Measurements from ENCODE around the gene NINL.
A peak's percentile ranks its signal among the peaks of the same experiment; 100 is the strongest.
"Not testable (repeated sequence)": the region's sequence is repeated elsewhere in the genome, so short reads cannot be mapped to it uniquely, and the experiment has no call there.

NINL gene

GRCh38 chr20:25503936-25504335, 81.4 kb downstream of the NINL start:
- DNase-seq: no peak

GRCh38 chr20:25503051-25503639, 82.2 kb downstream of the NINL start:
- not testable (repeated sequence) for DNase-seq

GRCh38 chr20:25500880-25501351, 84.4 kb downstream of the NINL start:
- DNase-seq: no peak

GRCh38 chr20:25499855-25500434, 85.4 kb downstream of the NINL start:
- no peak for DNase-seq

GRCh38 chr20:25499031-25499430, 86.3 kb downstream of the NINL start:
- no peak for DNase-seq

GRCh38 chr20:25498280-25498606, 87.1 kb downstream of the NINL start:
- DNase-seq: no peak

GRCh38 chr20:25497586-25498279, 87.6 kb downstream of the NINL start:
- DNase-seq: no peak

- no peak for DNase-seq
Observed at GRCh38 chr20:25496968-25497401, 88.3 kb downstream of the NINL start.

GRCh38 chr20:25496165-25496967, 89.0 kb downstream of the NINL start:
- DNase-seq: no peak

- DNase-seq: peak in 3 of 56 donors; percentile 11 to 37 (median 24)
Observed at GRCh38 chr20:25495189-25495824, 90.0 kb downstream of the NINL start.

- no peak for DNase-seq
Observed at GRCh38 chr20:25494506-25495188, 90.7 kb downstream of the NINL start.

GRCh38 chr20:25493748-25494505, 91.4 kb downstream of the NINL start:
- no peak for DNase-seq

GRCh38 chr20:25493137-25493536, 92.2 kb downstream of the NINL start:
- DNase-seq: no peak

- DNase-seq: no peak
Observed at GRCh38 chr20:25491446-25492038, 93.8 kb downstream of the NINL start.

- no peak for DNase-seq
Observed at GRCh38 chr20:25490656-25491445, 94.5 kb downstream of the NINL start.

GRCh38 chr20:25489221-25489871, 96.0 kb downstream of the NINL start:
- DNase-seq: no peak

GRCh38 chr20:25487975-25488374, 97.4 kb downstream of the NINL start:
- DNase-seq: no peak

- DNase-seq: no peak
Observed at GRCh38 chr20:25487306-25487705, 98.0 kb downstream of the NINL start.

Measured in amygdala (tissue), 56 donors.